Measurements from ENCODE around the gene CPTP.

Gene CPTP

GRCh38 chr1:1320666-1321448 lies 3.7 kb upstream of the CPTP start:
- no peak for DNase-seq (ENCODE audit: low spot score)
- TF ChIP-seq, protein P1, sequence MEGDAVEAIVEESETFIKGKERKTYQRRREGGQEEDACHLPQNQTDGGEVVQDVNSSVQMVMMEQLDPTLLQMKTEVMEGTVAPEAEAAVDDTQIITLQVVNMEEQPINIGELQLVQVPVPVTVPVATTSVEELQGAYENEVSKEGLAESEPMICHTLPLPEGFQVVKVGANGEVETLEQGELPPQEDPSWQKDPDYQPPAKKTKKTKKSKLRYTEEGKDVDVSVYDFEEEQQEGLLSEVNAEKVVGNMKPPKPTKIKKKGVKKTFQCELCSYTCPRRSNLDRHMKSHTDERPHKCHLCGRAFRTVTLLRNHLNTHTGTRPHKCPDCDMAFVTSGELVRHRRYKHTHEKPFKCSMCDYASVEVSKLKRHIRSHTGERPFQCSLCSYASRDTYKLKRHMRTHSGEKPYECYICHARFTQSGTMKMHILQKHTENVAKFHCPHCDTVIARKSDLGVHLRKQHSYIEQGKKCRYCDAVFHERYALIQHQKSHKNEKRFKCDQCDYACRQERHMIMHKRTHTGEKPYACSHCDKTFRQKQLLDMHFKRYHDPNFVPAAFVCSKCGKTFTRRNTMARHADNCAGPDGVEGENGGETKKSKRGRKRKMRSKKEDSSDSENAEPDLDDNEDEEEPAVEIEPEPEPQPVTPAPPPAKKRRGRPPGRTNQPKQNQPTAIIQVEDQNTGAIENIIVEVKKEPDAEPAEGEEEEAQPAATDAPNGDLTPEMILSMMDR (IDR thresholded peaks at IDR 0.05; ENCODE audit: borderline replicate concordance, control extremely low read depth, extremely low read depth, insufficient read depth, missing control alignments), result no peak
- in situ Hi-C loops (cut with MboI; ENCODE audit: low sequenced_read_pairs, unreplicated experiment), result no loop called here

GRCh38 chr1:1321477-1321876 lies 3.1 kb upstream of the CPTP start:
- in situ Hi-C loops (cut with MboI; ENCODE audit: low sequenced_read_pairs, unreplicated experiment), result no loop called here
- TF ChIP-seq, protein P1 (IDR thresholded peaks at IDR 0.05; ENCODE audit: borderline replicate concordance, control extremely low read depth, extremely low read depth, insufficient read depth, missing control alignments), result no peak
- DNase-seq (ENCODE audit: low spot score), result no peak

GRCh38 chr1:1322418-1322817 lies 2.2 kb upstream of the CPTP start:
- in situ Hi-C loops (cut with MboI; ENCODE audit: low sequenced_read_pairs, unreplicated experiment), result no loop called here
- TF ChIP-seq, protein P1 (IDR thresholded peaks at IDR 0.05; ENCODE audit: borderline replicate concordance, control extremely low read depth, extremely low read depth, insufficient read depth, missing control alignments), result no peak
- DNase-seq (ENCODE audit: low spot score), result no peak

DNA sequence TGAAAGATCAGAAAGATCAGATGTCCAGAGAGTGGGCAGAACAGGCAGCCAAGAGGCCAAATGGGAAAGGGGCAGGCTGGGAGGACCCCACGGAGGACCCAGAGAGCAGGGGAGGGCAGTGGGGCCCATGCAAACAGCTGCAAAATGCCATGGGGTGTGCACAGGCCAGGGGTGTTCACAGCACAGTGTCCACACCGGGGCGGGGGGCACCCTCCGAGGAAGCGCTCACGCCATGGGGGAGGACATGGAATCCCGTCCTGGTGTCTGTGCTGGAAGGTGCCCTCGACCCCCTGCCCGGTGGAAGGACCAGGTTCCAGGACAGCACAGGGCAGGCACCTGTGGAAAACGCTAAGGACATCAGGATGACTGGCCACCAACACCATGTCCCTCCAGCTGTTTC lies 1.6 kb upstream of the CPTP start:
- no peak for DNase-seq (ENCODE audit: low spot score)
- TF ChIP-seq, protein P1 (IDR thresholded peaks at IDR 0.05; ENCODE audit: borderline replicate concordance, control extremely low read depth, extremely low read depth, insufficient read depth, missing control alignments), result no peak
- in situ Hi-C loops (cut with MboI; ENCODE audit: low sequenced_read_pairs, unreplicated experiment), result no loop called here

DNA sequence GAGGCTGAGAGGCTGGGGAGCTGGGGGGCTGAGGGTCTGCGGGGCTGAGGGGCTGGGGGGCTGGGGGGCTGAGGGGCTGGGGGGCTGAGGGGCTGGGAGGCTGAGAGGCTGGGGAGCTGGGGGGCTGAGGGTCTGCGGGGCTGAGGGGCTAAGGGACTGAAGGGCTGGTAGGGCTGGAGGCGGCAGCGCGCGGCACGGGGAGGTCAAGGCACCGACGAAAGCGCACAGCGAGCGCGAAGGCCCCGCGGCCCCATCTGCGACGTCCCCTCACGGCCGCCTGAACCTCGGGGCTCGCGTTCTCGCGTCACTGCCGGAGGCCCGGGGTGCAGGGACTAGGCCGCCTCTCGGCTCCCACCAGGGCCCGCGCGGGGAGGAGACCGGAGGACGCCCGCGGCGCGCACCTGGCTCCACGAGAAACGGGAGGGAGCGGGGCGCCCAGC lies 498 bp upstream of the CPTP start:
- no peak for DNase-seq (ENCODE audit: low spot score)
- TF ChIP-seq, protein P1 (IDR thresholded peaks at IDR 0.05; ENCODE audit: borderline replicate concordance, control extremely low read depth, extremely low read depth, insufficient read depth, missing control alignments), result no peak
- in situ Hi-C loops (cut with MboI; ENCODE audit: low sequenced_read_pairs, unreplicated experiment), result no loop called here

GRCh38 chr1:1325288-1326074 lies 879 bp downstream of the CPTP start:
- TF ChIP-seq, protein P1 (IDR thresholded peaks at IDR 0.05; ENCODE audit: borderline replicate concordance, control extremely low read depth, extremely low read depth, insufficient read depth, missing control alignments), result no peak
- DNase-seq (ENCODE audit: low spot score), result no peak
- in situ Hi-C loops (cut with MboI; ENCODE audit: low sequenced_read_pairs, unreplicated experiment), result no loop called here

Data from GM13976 (cell line).